Natural killer cell (primary cell): ENCODE results near the gene DOCK2. TPM values are rescaled to one million over a fixed set of nuclear protein-coding genes. Genes with fewer than 3 reads are reported as not detected.
A peak's percentile ranks its signal among the peaks of the same experiment; 100 is the strongest.

Experiments
- ATAC-seq, 3 donors: fragments of 150-1000 bp in 2 of 3; fragments of 200-7000 bp in 1 of 3; cut with Tn5 transposase; 1 replicate in 1 of 3; 2 replicates in 2 of 3; pipeline ENCODE4 v1.10.0; 2021; ENCODE audit warnings: mild to moderate bottlenecking in 2 of 3, moderate library complexity in 2 of 3
- DNase-seq, 2 donors: peaks; one replicate each; pipeline versions ENCODE4 v3.0.0 to v3.0.0-alpha.2; 2013 to 2021; ENCODE audit warnings: mixed read lengths in 1 of 2
- H3K27ac ChIP-seq: one replicate; pipeline ENCODE4 v1.5.1; 2013; ENCODE audit warnings: mild to moderate bottlenecking, low read length
- H3K27me3 ChIP-seq: one replicate; pipeline ENCODE4 v1.6.1; 2013; ENCODE audit warnings: low read length; ENCODE audit not compliant: control insufficient read depth, insufficient read depth
- H3K36me3 ChIP-seq: one replicate; pipeline ENCODE4 v1.6.1; 2013; ENCODE audit warnings: low read length; ENCODE audit not compliant: control insufficient read depth, insufficient read depth
- H3K4me1 ChIP-seq: one replicate; pipeline ENCODE4 v1.6.1; 2013; ENCODE audit warnings: low read length; ENCODE audit not compliant: control insufficient read depth, insufficient read depth
- H3K4me3 ChIP-seq: one replicate; pipeline ENCODE4 v1.5.1; 2013; ENCODE audit warnings: low read length
- H3K9me3 ChIP-seq: one replicate; pipeline ENCODE4 v1.6.1; 2013; ENCODE audit warnings: low read length; ENCODE audit not compliant: control insufficient read depth, insufficient read depth
- H3K27ac Mint-ChIP-seq, 2 donors: one replicate each; pipeline ENCODE4 v1.8.0; 2022; ENCODE audit warnings: mild to moderate bottlenecking in 2 of 2, mixed read lengths in 2 of 2, moderate library complexity in 1 of 2
- H3K27me3 Mint-ChIP-seq, 2 donors: one replicate each; pipeline ENCODE4 v1.8.0; 2022; ENCODE audit warnings: low read depth in 2 of 2, mixed read lengths in 2 of 2
- H3K36me3 Mint-ChIP-seq: one replicate; pipeline ENCODE4 v1.8.0; 2022; ENCODE audit warnings: mixed read lengths
- H3K4me1 Mint-ChIP-seq, 2 donors: one replicate each; pipeline ENCODE4 v1.8.0; 2022; ENCODE audit warnings: mixed read lengths in 2 of 2
- H3K4me3 Mint-ChIP-seq: one replicate; pipeline ENCODE4 v1.8.0; 2022; ENCODE audit warnings: mild to moderate bottlenecking, moderate library complexity, mixed read lengths
- H3K9me3 Mint-ChIP-seq, 2 donors: one replicate each; pipeline ENCODE4 v1.8.0; 2022; ENCODE audit warnings: mixed read lengths in 2 of 2
- CTCF ChIP-seq: fragments of 200-600 bp; IDR thresholded peaks from one replicate; pipeline ENCODE4 v1.8.0; 2022; ENCODE audit warnings: antibody characterized with exemption
- WGBS: methylation state at CpG from one replicate; pipeline ENCODE4 v1.1.7; 2013; ENCODE audit warnings: missing lambda C conversion rate; ENCODE audit not compliant: insufficient coverage; 5-methylcytosine and 5-hydroxymethylcytosine counted together
- intact Hi-C: fragments of 100-400 bp; cut with micrococcal nuclease; formaldehyde crosslinking; loops from one replicate; pipeline ENCODE4 v1.14.2; 2022
- total RNA-seq, 4 donors: library from RNA; stranded (reverse); fragments of 120-200 nt in 1 of 4; gene quantifications; one replicate each; pipeline versions ENCODE4 v1.2.3 to v1.2.4, GENCODE V29; 2013 to 2022

Gene DOCK2
- total RNA-seq, 3 donors from 2014 or later (not counting 1 experiment from before 2014, with no cell fraction given): 317 to 361 (median 320) TPM

GRCh38 chr5:169944115-169944514 lies 307.0 kb downstream of the DOCK2 start:
- peaks cover 12% of the 10 kb centered on the region for H3K4me1 ChIP-seq
- H3K4me3 Mint-ChIP-seq: peak overlapping the region; percentile 31
- no peaks in the 10 kb centered on the region for H3K36me3 ChIP-seq
- H3K36me3 Mint-ChIP-seq: no peaks in the 10 kb centered on the region
- H3K27me3 ChIP-seq: no peaks in the 10 kb centered on the region
- no peak for TF ChIP-seq CTCF
- ATAC-seq: peak in 2 of 3 donors; percentile 67 to 71
- 88% methylated on average over 6 of the region's 6 CpGs for WGBS
- intact Hi-C loops: no loop called here
- H3K9me3 ChIP-seq: no peaks in the 10 kb centered on the region
- peak overlapping the region; percentile 31 to 73 for H3K27ac Mint-ChIP-seq
- H3K4me1 Mint-ChIP-seq: peaks cover 40 to 60% of the 10 kb centered on the region in 2 donors
- H3K9me3 Mint-ChIP-seq: no peaks in the 10 kb centered on the region
- H3K4me3 ChIP-seq: no peak overlapping the region
- no peaks in the 10 kb centered on the region for H3K27me3 Mint-ChIP-seq
- H3K27ac ChIP-seq: no peak overlapping the region
- no peak for DNase-seq

GRCh38 chr5:169944922-169945680 lies 308.0 kb downstream of the DOCK2 start:
- H3K4me3 ChIP-seq: no peak overlapping the region
- peaks cover 50 to 70% of the 10 kb centered on the region in 2 donors for H3K4me1 Mint-ChIP-seq
- peaks cover 12% of the 10 kb centered on the region for H3K4me1 ChIP-seq
- no peaks in the 10 kb centered on the region for H3K9me3 Mint-ChIP-seq
- H3K27ac Mint-ChIP-seq: peak overlapping the region; percentile 36 to 73
- no peak overlapping the region for H3K27ac ChIP-seq
- intact Hi-C loops: no loop called here
- no peak for DNase-seq
- H3K36me3 ChIP-seq: no peaks in the 10 kb centered on the region
- H3K4me3 Mint-ChIP-seq: no peak overlapping the region
- no peak for ATAC-seq
- H3K36me3 Mint-ChIP-seq: no peaks in the 10 kb centered on the region
- H3K27me3 ChIP-seq: no peaks in the 10 kb centered on the region
- no peaks in the 10 kb centered on the region for H3K9me3 ChIP-seq
- no peaks in the 10 kb centered on the region for H3K27me3 Mint-ChIP-seq
- 84% methylated on average over 8 of the region's 8 CpGs for WGBS
- TF ChIP-seq CTCF: no peak

- Histone ChIP-seq H3K36me3 (no peaks in the 10 kb centered on the region), H3K4me1 (peaks cover 12% of the 10 kb centered on the region), H3K27ac (no peak overlapping the region), H3K27me3 (no peaks in the 10 kb centered on the region), H3K4me3 (no peak overlapping the region), H3K9me3 (no peaks in the 10 kb centered on the region)
- H3K4me1 Mint-ChIP-seq: peaks cover 56 to 77% of the 10 kb centered on the region in 2 donors
- peak overlapping the region; percentile 39 to 73 for H3K27ac Mint-ChIP-seq
- no peak for DNase-seq
- TF ChIP-seq CTCF: no peak
- H3K27me3 Mint-ChIP-seq: no peaks in the 10 kb centered on the region
- no peak overlapping the region for H3K4me3 Mint-ChIP-seq
- H3K9me3 Mint-ChIP-seq: no peaks in the 10 kb centered on the region
- intact Hi-C loops: no loop called here
- ATAC-seq: no peak
- no peaks in the 10 kb centered on the region for H3K36me3 Mint-ChIP-seq
- WGBS: 82% methylated on average over 3 of the region's 3 CpGs
Measured at GRCh38 chr5:169945831-169946261, 308.8 kb downstream of the DOCK2 start.
